NCI-H748 (cell line): ENCODE results near the gene STPG3.

Source experiments
- DNase-seq: peaks from one replicate; lab custom pipeline; 2025; ENCODE audit not compliant: unreplicated experiment; lab: John Stamatoyannopoulos, UW

Gene STPG3

GRCh38 chr9:137278061-137278701, 27.1 kb downstream of the STPG3 start:
- DNase-seq: no peak

GRCh38 chr9:137278721-137279711, 27.9 kb downstream of the STPG3 start:
- no peak for DNase-seq

- no peak for DNase-seq
Measured at GRCh38 chr9:137279741-137280473, 28.8 kb downstream of the STPG3 start.

GRCh38 chr9:137280474-137281344, 29.6 kb downstream of the STPG3 start:
- no peak for DNase-seq

GRCh38 chr9:137281345-137282116, 30.4 kb downstream of the STPG3 start:
- no peak for DNase-seq

- peak; percentile 81 for DNase-seq
Measured at GRCh38 chr9:137286975-137287383, 35.9 kb downstream of the STPG3 start.

GRCh38 chr9:137293094-137293481, 42.0 kb downstream of the STPG3 start:
- no peak for DNase-seq

- no peak for DNase-seq
Measured at GRCh38 chr9:137293482-137294090, 42.5 kb downstream of the STPG3 start.

GRCh38 chr9:137294091-137294680, 43.1 kb downstream of the STPG3 start:
- DNase-seq: peak; percentile 82

GRCh38 chr9:137294681-137295237, 43.7 kb downstream of the STPG3 start:
- peak; percentile 75 for DNase-seq

GRCh38 chr9:137295238-137295811, 44.2 kb downstream of the STPG3 start:
- DNase-seq: peak; percentile 53

GRCh38 chr9:137295849-137296669, 45.0 kb downstream of the STPG3 start:
- peak; percentile 52 for DNase-seq

GRCh38 chr9:137296670-137297664, 45.9 kb downstream of the STPG3 start:
- no peak for DNase-seq

- no peak for DNase-seq
Measured at GRCh38 chr9:137297966-137298365, 46.9 kb downstream of the STPG3 start.

- no peak for DNase-seq
Measured at GRCh38 chr9:137298401-137299202, 47.5 kb downstream of the STPG3 start.
